ENCODE measurements around the gene IGLON5. TPM values are rescaled to one million over a fixed set of nuclear protein-coding genes. Genes with fewer than 3 reads are reported as not detected.

The IGLON5 gene
- total RNA-seq, 1 experiment from 2014 or later = 41.2 TPM

GRCh38 chr19:51331193-51331592, 19.7 kb downstream of the IGLON5 start (continued):
- TF ChIP-seq STAT6 (CRISPR knock-in tag; conservative IDR thresholded peaks at IDR 0.05; ENCODE audit: low read depth) = no peak
- TF ChIP-seq CTCF (IDR thresholded peaks at IDR 0.05) = no peak
- TF ChIP-seq MAX (CRISPR knock-in tag; IDR thresholded peaks at IDR 0.05) = no peak

GRCh38 chr19:51331716-51332115, 20.3 kb downstream of the IGLON5 start:
- no peak for TF ChIP-seq PRRX2 (CRISPR knock-in tag; IDR thresholded peaks at IDR 0.05)
- TF ChIP-seq GABPB1 (CRISPR knock-in tag; IDR thresholded peaks at IDR 0.05) = no peak
- no peak for TF ChIP-seq NFYB (CRISPR knock-in tag; conservative IDR thresholded peaks at IDR 0.05; ENCODE audit: low read depth)
- TF ChIP-seq CREB1 (CRISPR knock-in tag; IDR thresholded peaks at IDR 0.05) = no peak
- no peak for TF ChIP-seq ATF6 (CRISPR knock-in tag; IDR thresholded peaks at IDR 0.05)
- TF ChIP-seq CTCF (IDR thresholded peaks at IDR 0.05) = no peak
- Mint-ChIP-seq H3K4me3 (no peak overlapping the region), H3K27ac (no peak overlapping the region), H3K27me3 (ENCODE audit: low read depth) (peaks cover 9% of the 10 kb centered on the region), H3K36me3 (peaks cover 47% of the 10 kb centered on the region), H3K9me3 (peaks cover 25% of the 10 kb centered on the region), H3K4me1 (peaks cover 8% of the 10 kb centered on the region)
- no peak for ATAC-seq
- no peak for DNase-seq (ENCODE audit: low spot score)
- CTCF ChIA-PET = no interaction called here
- POLR2A ChIA-PET = no interaction called here

GRCh38 chr19:51333836-51334460, 22.5 kb downstream of the IGLON5 start:
- Mint-ChIP-seq H3K9me3 (peaks cover 25% of the 10 kb centered on the region), H3K27me3 (ENCODE audit: low read depth) (peaks cover 2% of the 10 kb centered on the region; the same call in 1 of the 2 replicates), H3K4me1 (peaks cover 8% of the 10 kb centered on the region), H3K4me3 (no peak overlapping the region), H3K36me3 (peaks cover 47% of the 10 kb centered on the region), H3K27ac (no peak overlapping the region)
- CTCF ChIA-PET = interaction anchor here (1.0 kb wide), 1 partner anchor 88 kb away, joined by 3 read pairs; no protein-coding TSS in a partner anchor
- POLR2A ChIA-PET = no interaction called here
- ATAC-seq (peak; percentile 40), DNase-seq (ENCODE audit: low spot score) (no peak)
- TF ChIP-seq HMGXB4 (CRISPR knock-in tag; IDR thresholded peaks at IDR 0.05) = no peak
- peak; percentile 66 for TF ChIP-seq NFYB (CRISPR knock-in tag; conservative IDR thresholded peaks at IDR 0.05; ENCODE audit: low read depth)

Measured in WTC11 (cell line).